Stimulated activated CD8-positive, alpha-beta memory T cell treated with anti-CD3 and anti-CD28 coated beads, Interleukin-4, amount 100 ng/mL, for 48 hours (primary cell): ENCODE results near the gene TPD52L2.

Experiments
- DNase-seq: peaks from one replicate; pipeline ENCODE4 v3.0.0-alpha.2; 2020

Gene TPD52L2

DNA sequence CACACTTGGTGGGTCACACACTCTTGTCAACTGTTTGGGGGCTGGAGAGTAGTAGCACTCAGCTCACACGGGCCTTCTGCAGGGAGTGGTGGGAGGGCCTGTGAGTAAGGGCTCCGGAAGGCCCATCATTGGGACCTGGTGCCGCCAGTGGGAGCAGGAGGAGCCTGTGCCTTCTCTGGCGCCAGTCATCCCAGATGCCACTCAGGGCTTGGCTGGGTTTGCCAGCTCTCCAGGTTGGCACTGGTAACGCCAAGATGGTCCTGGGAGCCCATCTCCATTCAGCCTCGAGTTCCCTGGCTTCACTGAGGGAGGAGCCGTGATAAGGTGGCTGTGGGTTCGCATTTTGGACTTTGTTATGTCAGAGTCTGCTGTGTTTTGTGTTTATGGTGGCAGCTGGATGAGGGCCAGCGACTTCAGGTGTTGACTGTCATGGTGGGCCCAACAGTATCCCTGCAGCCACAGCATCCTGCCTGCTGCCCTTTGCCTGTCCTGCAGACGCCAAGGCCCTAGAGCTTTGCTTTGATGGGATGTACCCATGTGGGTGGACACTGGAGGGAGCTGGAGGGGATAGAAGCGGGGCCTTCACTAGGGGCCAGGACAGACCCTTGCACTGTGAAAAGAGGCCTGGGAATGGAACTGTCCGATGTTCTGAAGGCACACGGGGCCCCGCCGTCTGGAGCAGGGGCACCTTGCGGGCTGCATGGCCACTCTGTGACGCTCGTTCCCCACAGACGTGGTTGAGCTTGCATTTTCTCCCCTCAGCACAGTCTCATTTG lies 16.6 kb downstream of the TPD52L2 start:
- DNase-seq = no peak

DNA sequence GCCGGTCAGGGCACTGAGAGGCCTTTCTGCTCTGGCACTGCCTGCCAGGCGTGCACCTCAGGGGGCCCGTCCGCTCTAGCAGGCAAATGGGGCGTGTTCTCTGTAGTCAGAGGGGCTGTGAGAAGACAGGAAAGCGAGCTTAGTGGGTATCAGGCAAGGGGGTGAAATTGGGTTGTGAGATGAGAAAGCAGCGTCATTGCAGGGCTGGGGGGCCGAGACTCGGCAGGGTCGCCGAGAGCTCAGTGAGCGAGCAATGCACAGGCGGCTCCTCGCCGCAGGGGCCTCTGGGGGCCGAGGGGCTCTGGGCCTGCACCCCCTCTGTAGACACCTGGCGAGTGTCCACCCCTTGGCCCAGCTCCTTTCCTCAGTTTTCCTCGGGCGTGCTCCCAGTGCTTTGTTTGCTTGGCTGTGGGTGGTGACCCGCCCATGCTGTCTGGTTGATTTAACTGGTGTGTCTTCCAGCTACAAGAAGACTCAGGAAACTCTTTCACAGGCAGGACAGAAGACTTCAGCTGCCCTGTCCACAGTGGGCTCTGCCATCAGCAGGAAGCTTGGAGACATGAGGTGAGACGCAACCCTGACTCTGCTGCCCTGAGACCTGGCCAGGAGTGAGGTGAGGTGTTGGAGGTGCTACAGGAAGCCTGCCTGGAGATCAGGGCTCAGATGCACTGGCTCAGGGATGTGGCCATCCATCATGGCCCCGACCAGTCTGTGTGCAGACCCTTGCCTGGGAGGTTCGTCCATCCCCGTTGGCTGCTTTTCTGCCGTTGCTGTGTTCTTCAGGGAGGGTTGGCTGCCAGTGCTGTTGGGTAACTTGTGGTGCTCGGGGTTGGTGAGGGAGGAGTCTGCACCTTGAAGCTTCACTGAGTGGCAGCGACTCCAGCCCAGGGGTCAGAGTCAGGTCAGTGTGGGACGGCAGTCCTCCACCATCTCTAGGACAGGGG lies 17.5 kb downstream of the TPD52L2 start:
- no peak for DNase-seq

DNA sequence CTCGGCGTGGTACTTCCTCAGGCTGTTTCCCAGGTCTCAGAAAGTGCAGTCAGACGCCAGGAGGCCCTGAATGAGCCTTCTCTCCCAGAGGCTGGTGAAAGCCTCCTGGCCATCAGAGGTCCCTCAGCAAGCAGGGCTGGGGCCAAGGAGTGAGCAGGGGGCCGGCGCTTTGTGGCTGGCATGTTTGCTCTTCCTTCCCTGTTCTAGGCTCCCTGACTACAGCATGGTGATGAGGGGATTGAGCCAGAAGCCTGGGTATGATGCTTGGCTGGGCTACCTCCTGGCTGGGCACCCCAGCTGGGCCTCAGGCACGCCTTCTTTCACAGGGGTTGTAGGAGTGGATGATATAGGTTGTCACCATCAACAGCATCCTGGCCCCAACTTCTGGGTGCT lies 18.1 kb downstream of the TPD52L2 start:
- DNase-seq = no peak

DNA sequence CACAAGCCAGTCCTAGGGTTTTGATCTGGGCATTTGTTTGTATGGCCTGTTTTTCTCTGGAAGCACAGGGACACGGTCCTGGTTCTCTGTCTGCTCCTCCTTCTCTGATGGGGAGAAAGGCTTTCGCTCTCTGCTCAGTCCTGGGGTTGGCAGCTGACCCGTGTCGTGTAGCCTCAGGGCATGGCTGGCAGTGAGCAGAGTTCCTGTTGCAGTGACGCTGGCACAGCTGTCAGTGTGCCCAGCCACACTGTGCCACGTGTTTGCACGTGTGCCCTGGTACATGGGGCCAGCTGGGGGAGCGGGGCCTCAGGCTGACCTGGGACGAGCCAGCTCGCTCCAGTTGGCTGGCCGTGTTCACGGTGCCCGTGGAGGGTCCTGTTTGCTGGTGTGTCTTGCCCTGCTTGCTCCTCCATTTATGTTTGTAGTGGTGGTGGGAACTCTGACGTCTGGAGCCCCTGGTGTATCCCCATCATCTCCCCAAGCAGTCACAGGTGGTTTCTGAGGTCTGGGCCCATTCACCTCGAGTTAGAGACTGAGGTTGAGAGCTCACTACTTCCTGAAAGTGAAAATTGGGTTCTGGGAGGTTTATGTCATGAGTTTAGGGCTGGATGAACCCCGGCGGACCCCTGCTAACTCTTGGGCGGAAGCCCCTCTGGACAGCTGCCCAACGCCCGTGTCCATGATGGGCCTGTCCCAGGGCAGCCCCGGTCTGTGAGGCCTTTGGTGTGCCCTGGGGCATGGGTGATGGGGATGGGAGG lies 19.6 kb downstream of the TPD52L2 start:
- no peak for DNase-seq

- no peak for DNase-seq
Observed at GRCh38 chr20:63885264-63886053, 20.4 kb downstream of the TPD52L2 start.

DNA sequence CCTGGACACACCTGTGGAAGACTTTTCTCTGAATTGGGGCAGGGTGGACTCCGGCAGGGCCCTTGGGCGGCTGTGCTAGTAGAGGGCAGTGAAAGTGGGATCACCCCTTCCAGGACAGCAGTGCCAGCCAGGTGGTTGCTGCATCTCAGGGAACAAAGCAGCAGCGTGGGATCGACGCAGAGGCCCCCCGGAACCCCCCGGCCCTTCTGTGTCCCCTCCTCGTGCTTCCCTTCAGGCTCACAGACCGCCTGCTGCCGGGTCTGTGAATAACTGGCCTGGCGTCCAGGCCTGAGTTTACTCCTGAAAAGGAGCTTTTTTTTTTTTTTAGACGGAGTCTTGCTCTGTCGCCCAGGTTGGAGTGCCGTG lies 21.0 kb downstream of the TPD52L2 start:
- DNase-seq = no peak

- DNase-seq = no peak
Observed at GRCh38 chr20:63886921-63887320, 21.9 kb downstream of the TPD52L2 start.

DNA sequence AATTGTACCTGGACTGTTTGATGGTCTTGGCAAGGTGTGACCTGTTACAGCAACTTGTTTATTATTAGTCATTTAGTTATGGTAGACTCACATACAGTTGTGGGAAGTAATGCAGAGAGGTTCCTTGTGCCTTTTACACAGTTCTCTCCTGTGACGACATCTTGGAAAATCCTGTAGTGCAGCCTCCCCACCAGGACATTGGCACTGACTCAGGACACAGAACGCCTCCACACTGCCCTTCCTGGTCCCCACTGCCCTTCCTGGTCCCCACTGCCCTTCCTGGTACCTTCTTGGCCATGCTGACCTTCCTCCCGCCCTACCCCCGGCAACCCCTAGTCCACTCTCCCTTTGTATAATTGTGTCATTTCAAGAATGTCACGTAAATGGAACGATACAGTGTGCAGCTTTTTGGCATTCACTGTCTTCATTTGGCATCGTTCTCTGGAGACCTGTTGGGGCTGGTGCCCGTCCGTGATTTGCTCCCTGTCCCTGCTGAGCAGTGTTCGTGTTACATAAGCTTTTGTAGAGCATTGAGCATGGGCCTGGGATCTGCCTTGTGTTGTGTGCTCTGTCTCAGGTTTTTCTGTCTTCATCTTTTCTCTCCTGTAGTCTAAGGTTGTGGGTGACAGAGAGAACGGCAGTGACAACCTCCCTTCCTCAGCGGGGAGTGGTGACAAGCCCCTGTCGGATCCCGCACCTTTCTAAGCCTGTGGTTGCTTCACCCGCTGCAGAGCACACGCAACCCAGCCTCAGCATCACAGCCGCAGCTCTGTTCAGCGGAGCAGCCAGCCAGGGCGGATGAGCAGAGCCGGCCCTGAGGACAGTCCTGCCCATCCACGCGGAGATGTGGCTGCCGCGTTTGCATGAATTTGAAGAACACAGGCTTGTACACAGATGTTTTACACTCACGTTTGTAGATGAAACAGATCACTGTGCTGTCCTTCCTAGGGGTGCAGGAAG lies 24.5 kb downstream of the TPD52L2 start:
- DNase-seq = no peak

- no peak for DNase-seq
Observed at GRCh38 chr20:63890201-63890576, 25.1 kb downstream of the TPD52L2 start.

GRCh38 chr20:63890616-63891015 lies 25.5 kb downstream of the TPD52L2 start:
- DNase-seq = no peak

- no peak for DNase-seq
Observed at GRCh38 chr20:63891061-63892002, 26.3 kb downstream of the TPD52L2 start.

- DNase-seq = no peak
Observed at GRCh38 chr20:63892402-63892801, 27.3 kb downstream of the TPD52L2 start.

- no peak for DNase-seq
Observed at GRCh38 chr20:63893999-63894357, 28.9 kb downstream of the TPD52L2 start.

GRCh38 chr20:63894358-63895201 lies 29.5 kb downstream of the TPD52L2 start, which contains the start of gene DNAJC5:
Gene DNAJC5, plus strand, starts transcription at chr20:63895126. Its CDS starts 33,220 bp downstream, at chr20:63928346.
- peak; percentile 96 for DNase-seq

GRCh38 chr20:63895202-63895951 lies 30.3 kb downstream of the TPD52L2 start:
- no peak for DNase-seq

GRCh38 chr20:63895952-63896263 lies 30.8 kb downstream of the TPD52L2 start:
- DNase-seq = no peak

DNA sequence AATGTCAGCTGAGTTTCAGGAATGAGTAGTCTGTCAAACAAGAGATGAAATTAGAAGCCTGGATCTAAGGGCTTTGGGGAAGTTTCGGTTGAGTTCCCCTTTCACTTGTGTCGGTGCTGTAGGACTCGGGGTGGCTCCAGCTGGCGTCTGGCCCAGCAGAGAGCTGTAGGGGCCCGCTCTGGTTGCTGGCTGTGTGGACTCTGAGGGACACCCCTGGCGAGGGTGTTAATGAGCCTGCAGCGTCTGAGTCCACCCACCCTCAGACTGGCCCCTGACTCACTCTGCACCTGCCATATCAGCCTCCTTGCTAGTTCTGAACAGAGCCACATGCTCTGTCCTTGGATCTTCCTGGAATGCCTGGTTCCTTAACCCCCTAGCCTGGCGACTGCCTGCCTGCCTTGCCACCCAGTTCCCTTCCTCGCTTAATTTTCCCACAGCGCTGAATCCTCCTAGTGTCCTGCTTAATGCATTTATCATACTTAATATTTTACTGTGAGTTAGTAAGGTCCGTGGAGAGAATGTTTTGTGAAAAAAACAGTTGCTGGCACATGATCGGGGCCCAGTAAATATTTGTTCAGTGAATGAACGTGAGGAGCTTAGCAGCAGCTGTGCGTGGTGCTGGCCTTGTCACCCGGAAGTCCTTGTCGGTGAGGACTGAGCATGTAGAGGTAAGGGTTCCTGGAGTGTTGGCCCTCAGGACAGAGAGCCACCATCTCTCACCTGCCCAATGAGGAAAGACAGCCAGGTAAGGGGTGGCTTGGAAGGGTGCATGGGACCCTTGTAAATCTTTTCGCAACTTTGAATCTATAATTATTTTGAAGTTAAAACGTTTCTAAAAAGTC lies 31.4 kb downstream of the TPD52L2 start:
- DNase-seq = peak; percentile 45
